PC-3 (cell line): ENCODE data around the gene TAL2. TPM values are rescaled to one million over a fixed set of nuclear protein-coding genes. Genes with fewer than 3 reads are reported as not detected.

ENCODE experiments used
- ATAC-seq: fragments of 200-7000 bp; cut with Tn5 transposase; 2 replicates; pipeline ENCODE4 v1.9.1; 2020; ENCODE audit warnings: mild to moderate bottlenecking, moderate library complexity
- BruUV-seq: library from RNA; stranded (reverse); fragments of 400-500 nt; replicated peaks from 2 replicates; lab custom pipeline; 2021; lab: Mats Ljungman, UMichigan
- CTCF ChIA-PET: fragments of 300-600 bp; sonication (Branson Sonifier 250); formaldehyde crosslinking; loops from one replicate; lab custom pipeline; 2022; ENCODE audit warnings: antibody characterized with exemption; lab: Charles Lee
- POLR2A ChIA-PET: fragments of 300-600 bp; sonication (Branson Sonifier 250); formaldehyde crosslinking; loops from one replicate; lab custom pipeline; 2022; ENCODE audit warnings: antibody characterized with exemption; ENCODE audit not compliant: unreplicated experiment; lab: Charles Lee
- DNase-seq: peaks from one replicate; pipeline ENCODE4 v3.0.0-alpha.2; 2015
- H2AFZ ChIP-seq: fragments of 300-600 bp; sonication (generic); 2 replicates; pipeline ENCODE4 v1.6.0; 2016; ENCODE audit warnings: antibody characterized with exemption, low read length
- H3F3A ChIP-seq: fragments of 300-600 bp; sonication (generic); one replicate; pipeline ENCODE4 v1.6.0; 2017; ENCODE audit warnings: antibody characterized with exemption, low read length, control low read depth, mild to moderate bottlenecking; ENCODE audit not compliant: unreplicated experiment
- H3K27ac ChIP-seq: fragments of 300-600 bp; sonication (generic); 2 replicates; pipeline ENCODE4 v1.5.1; 2016; ENCODE audit warnings: mild to moderate bottlenecking, low read length
- H3K27me3 ChIP-seq: fragments of 300-600 bp; sonication (generic); 2 replicates; pipeline ENCODE4 v1.6.1; 2016; ENCODE audit warnings: low read length, mixed read lengths
- H3K36me3 ChIP-seq: fragments of 300-600 bp; sonication (generic); 2 replicates; pipeline ENCODE4 v1.6.1; 2016; ENCODE audit warnings: low read depth, mixed run types, low read length, mixed read lengths
- H3K4me1 ChIP-seq: fragments of 300-600 bp; sonication (generic); 2 replicates; pipeline ENCODE4 v1.5.1; 2016; ENCODE audit warnings: low read length; ENCODE audit not compliant: insufficient read depth
- H3K4me2 ChIP-seq: fragments of 300-600 bp; sonication (generic); 2 replicates; pipeline ENCODE4 v1.6.0; 2016; ENCODE audit warnings: low read length
- H3K4me3 ChIP-seq: fragments of 300-600 bp; sonication (generic); 2 replicates; pipeline ENCODE4 v1.5.1; 2016; ENCODE audit warnings: mild to moderate bottlenecking, low read length, mixed read lengths
- H3K79me2 ChIP-seq: fragments of 300-600 bp; sonication (generic); 2 replicates; pipeline ENCODE4 v1.6.1; 2017; ENCODE audit warnings: low read length, mixed read lengths
- H3K9ac ChIP-seq: fragments of 300-600 bp; sonication (generic); 2 replicates; pipeline ENCODE4 v1.6.0; 2016; ENCODE audit warnings: mild to moderate bottlenecking, low read length
- H3K9me2 ChIP-seq: fragments of 300-600 bp; sonication (generic); replicated peaks from 2 replicates; pipeline ENCODE4 v1.6.1; 2016; ENCODE audit warnings: mixed run types, low read length, mixed read lengths
- H3K9me3 ChIP-seq: fragments of 300-600 bp; sonication (generic); 2 replicates; pipeline ENCODE4 v1.6.1; 2016; ENCODE audit warnings: low read length, mixed read lengths
- H4K20me1 ChIP-seq: fragments of 300-600 bp; sonication (generic); 2 replicates; pipeline ENCODE4 v1.6.1; 2016; ENCODE audit warnings: low read length, mixed read lengths
- CTCF ChIP-seq: fragments of 300-600 bp; sonication (generic); conservative IDR thresholded peaks from 2 replicates; pipeline ENCODE4 v1.5.1; 2017; ENCODE audit warnings: antibody characterized with exemption, low read depth, mild to moderate bottlenecking, low read length
- EZH2 ChIP-seq: fragments of 300-600 bp; sonication (generic); IDR thresholded peaks from one replicate; pipeline ENCODE4 v1.6.1; 2017; ENCODE audit warnings: antibody characterized with exemption, mild to moderate bottlenecking, low read length; ENCODE audit not compliant: unreplicated experiment
- EZH2phosphoT487 ChIP-seq: fragments of 300-600 bp; sonication (generic); IDR thresholded peaks from 2 replicates; pipeline ENCODE4 v1.6.1; 2018; ENCODE audit warnings: mild to moderate bottlenecking, antibody characterized with exemption, low read length, borderline replicate concordance
- intact Hi-C: fragments of 100-400 bp; cut with micrococcal nuclease; formaldehyde crosslinking; loops from 2 replicates; pipeline ENCODE4 v1.9.0; 2023
- total RNA-seq: library from RNA; depleted of rRNA; stranded (reverse); fragments of >200 nt; gene quantifications from 2 replicates; pipeline ENCODE4 v1.2.3, GENCODE V29; 2014

The TAL2 gene
- total RNA-seq, 1 experiment from 2014 or later = not detected

- intact Hi-C loops = no loop called here
- peaks cover 57% of the 10 kb centered on the region for H3K79me2 ChIP-seq
- CTCF ChIA-PET = no interaction called here
Observed at GRCh38 chr9:105696219-105696793, 34.0 kb downstream of the TAL2 start.

GRCh38 chr9:105697871-105698270 is 35.6 kb downstream of the TAL2 start:
- ATAC-seq = no peak
- Histone ChIP-seq H3K9ac (no peak overlapping the region), H3K27ac (no peak overlapping the region), H3K9me3 (no peaks in the 10 kb centered on the region), H3K27me3 (no peaks in the 10 kb centered on the region), H3K36me3 (no peaks in the 10 kb centered on the region), H3K4me3 (no peak overlapping the region), H2AFZ (no peak overlapping the region), H4K20me1 (no peaks in the 10 kb centered on the region), H3K4me1 (peaks cover 7% of the 10 kb centered on the region; the same call in 1 of the 2 replicates), H3F3A (no peaks in the 10 kb centered on the region), H3K9me2 (no peaks in the 10 kb centered on the region), H3K4me2 (no peak overlapping the region), H3K79me2 (peaks cover 61% of the 10 kb centered on the region)
- intact Hi-C loops = no loop called here
- ChIA-PET CTCF (interaction anchor here (0.7 kb wide), 1 partner anchor 17 kb away, joined by 3 read pairs; no protein-coding TSS in a partner anchor), POLR2A (no interaction called here)
- no peak for DNase-seq
- no peak for TF ChIP-seq EZH2phosphoT487
- TF ChIP-seq EZH2 = no peak
- TF ChIP-seq CTCF = no peak
- BruUV-seq = no TSS peak

More at GRCh38 chr9:105696219-105696793, 34.0 kb downstream of the TAL2 start:
- ATAC-seq = no peak
- Histone ChIP-seq H4K20me1 (no peaks in the 10 kb centered on the region), H3K4me3 (no peak overlapping the region), H3K4me1 (peaks cover 7% of the 10 kb centered on the region; the same call in 1 of the 2 replicates), H3K9me2 (no peaks in the 10 kb centered on the region), H3K27ac (no peak overlapping the region), H3K9me3 (no peaks in the 10 kb centered on the region), H3F3A (no peaks in the 10 kb centered on the region), H3K4me2 (peak overlapping the region; percentile 90; the same call in 1 of the 2 replicates), H3K36me3 (no peaks in the 10 kb centered on the region), H2AFZ (no peak overlapping the region), H3K27me3 (no peaks in the 10 kb centered on the region), H3K9ac (no peak overlapping the region)
- POLR2A ChIA-PET = no interaction called here
- no TSS peak for BruUV-seq
- DNase-seq = no peak
- TF ChIP-seq EZH2phosphoT487 (no peak), CTCF (no peak), EZH2 (no peak)

GRCh38 chr9:105698348-105698870 is 36.2 kb downstream of the TAL2 start:
- ChIA-PET CTCF (no interaction called here), POLR2A (no interaction called here)
- Histone ChIP-seq H3K4me1 (peaks cover 7% of the 10 kb centered on the region; the same call in 1 of the 2 replicates), H2AFZ (no peak overlapping the region), H3K4me2 (no peak overlapping the region), H3K27ac (no peak overlapping the region), H3K79me2 (peaks cover 61% of the 10 kb centered on the region), H3K27me3 (no peaks in the 10 kb centered on the region), H3K36me3 (no peaks in the 10 kb centered on the region), H3F3A (no peaks in the 10 kb centered on the region), H4K20me1 (no peaks in the 10 kb centered on the region), H3K4me3 (no peak overlapping the region), H3K9me2 (no peaks in the 10 kb centered on the region), H3K9me3 (no peaks in the 10 kb centered on the region), H3K9ac (no peak overlapping the region)
- no TSS peak for BruUV-seq
- ATAC-seq (no peak), DNase-seq (no peak)
- no peak for TF ChIP-seq CTCF
- TF ChIP-seq EZH2 = no peak
- TF ChIP-seq EZH2phosphoT487 = no peak
- intact Hi-C loops = no loop called here
